Panc1 (cell line): ENCODE measurements around the gene DCANP1. TPM values are rescaled to one million over a fixed set of nuclear protein-coding genes. Genes with fewer than 3 reads are reported as not detected.

ENCODE experiments used
- ATAC-seq: fragments of 200-7000 bp; cut with Tn5 transposase; 2 replicates; pipeline ENCODE4 v1.9.1; 2020; ENCODE audit warnings: mild to moderate bottlenecking, moderate library complexity
- BruUV-seq: library from RNA; stranded (reverse); fragments of 400-500 nt; replicated peaks from 2 replicates; lab custom pipeline; 2021; lab: Mats Ljungman, UMichigan
- CTCF ChIA-PET: fragments of 300-600 bp; sonication (Branson Sonifier 250); formaldehyde crosslinking; loops from one replicate; lab custom pipeline; 2022; ENCODE audit warnings: antibody characterized with exemption; lab: Charles Lee
- POLR2A ChIA-PET: fragments of 300-600 bp; sonication (Branson Sonifier 250); formaldehyde crosslinking; loops from one replicate; lab custom pipeline; 2022; ENCODE audit warnings: antibody characterized with exemption; lab: Charles Lee
- DNase-seq: peaks from one replicate; pipeline ENCODE4 v3.0.0-alpha.2; 2010; ENCODE audit warnings: low read depth, low spot score
- H3K27ac ChIP-seq: 2 replicates; pipeline ENCODE4 v1.5.1; 2011; ENCODE audit warnings: mild to moderate bottlenecking, low read length, inconsistent platforms
- H3K27me3 ChIP-seq: fragments of 200-500 bp; sonication (Bioruptor generic); 2 replicates; pipeline ENCODE4 v1.6.0; 2014; ENCODE audit warnings: low read length, inconsistent platforms; ENCODE audit not compliant: control insufficient read depth, insufficient read depth
- H3K36me3 ChIP-seq: fragments of 200-500 bp; sonication (Bioruptor generic); 2 replicates; pipeline ENCODE4 v1.5.1; 2014; ENCODE audit warnings: inconsistent platforms, mild to moderate bottlenecking, low read length, moderate library complexity; ENCODE audit not compliant: control insufficient read depth, insufficient read depth
- H3K4me1 ChIP-seq: 2 replicates; pipeline ENCODE4 v1.5.1; 2011; ENCODE audit warnings: inconsistent platforms, mild to moderate bottlenecking, low read length, moderate library complexity; ENCODE audit not compliant: control insufficient read depth, insufficient read depth
- H3K4me3 ChIP-seq, 2 experiments: 2 replicates each; pipeline ENCODE4 v1.5.1; 2011 to 2012; ENCODE audit warnings: low read depth in 2 of 2, low read length in 2 of 2, mild to moderate bottlenecking in 2 of 2, inconsistent platforms in 1 of 2, moderate library complexity in 1 of 2
- H3K9me3 ChIP-seq: fragments of 200-500 bp; sonication (Bioruptor generic); 2 replicates; pipeline ENCODE4 v1.5.1; 2014; ENCODE audit warnings: low read depth, mild to moderate bottlenecking, inconsistent platforms, low read length, moderate library complexity; ENCODE audit not compliant: control insufficient read depth, insufficient read depth
- POLR2AphosphoS5 ChIP-seq: IDR thresholded peaks from 2 replicates; pipeline ENCODE4 v1.6.1; 2012; ENCODE audit warnings: mild to moderate bottlenecking, low read depth, low read length, moderate library complexity
- SIN3A ChIP-seq: IDR thresholded peaks from 2 replicates; pipeline ENCODE4 v1.6.1; 2012; ENCODE audit warnings: low read depth, mild to moderate bottlenecking, low read length, moderate library complexity, borderline replicate concordance; ENCODE audit not compliant: insufficient read depth
- TCF7L2 ChIP-seq: IDR thresholded peaks from 2 replicates; pipeline ENCODE4 v1.6.1; 2011; ENCODE audit warnings: mild to moderate bottlenecking, low read depth, low read length, inconsistent platforms
- in situ Hi-C: cut with HindIII; loops from 2 replicates; pipeline ENCODE4 v1.10.0; 2016; ENCODE audit warnings: low sequenced_read_pairs, low pct_unique_long_range_greater_than_20kb
- intact Hi-C: fragments of 100-400 bp; cut with micrococcal nuclease; formaldehyde crosslinking; loops from one replicate; pipeline ENCODE4 v1.10.0; 2022; ENCODE audit not compliant: unreplicated experiment
- total RNA-seq: library from RNA; stranded (reverse); gene quantifications from one replicate; pipeline ENCODE4 v1.2.1, GENCODE V29; 2021; ENCODE audit not compliant: unreplicated experiment
- TF ChIP-seq, protein P1 (sequence below), 2 experiments: IDR thresholded peaks; 2 replicates each; pipeline ENCODE4 v1.6.1; 2011 to 2012; ENCODE audit warnings: low read depth in 2 of 2, control low read depth in 1 of 2, low read length in 1 of 2, mild to moderate bottlenecking in 1 of 2, moderate library complexity in 1 of 2; ENCODE audit not compliant: insufficient read depth in 1 of 2
- TF ChIP-seq, protein P2 (sequence below): fragments of 450-650 bp; IDR thresholded peaks from 2 replicates; pipeline ENCODE4 v1.5.1; 2017; ENCODE audit warnings: mild to moderate bottlenecking

Gene DCANP1
- total RNA-seq, 1 experiment from 2014 or later: not detected

DNA sequence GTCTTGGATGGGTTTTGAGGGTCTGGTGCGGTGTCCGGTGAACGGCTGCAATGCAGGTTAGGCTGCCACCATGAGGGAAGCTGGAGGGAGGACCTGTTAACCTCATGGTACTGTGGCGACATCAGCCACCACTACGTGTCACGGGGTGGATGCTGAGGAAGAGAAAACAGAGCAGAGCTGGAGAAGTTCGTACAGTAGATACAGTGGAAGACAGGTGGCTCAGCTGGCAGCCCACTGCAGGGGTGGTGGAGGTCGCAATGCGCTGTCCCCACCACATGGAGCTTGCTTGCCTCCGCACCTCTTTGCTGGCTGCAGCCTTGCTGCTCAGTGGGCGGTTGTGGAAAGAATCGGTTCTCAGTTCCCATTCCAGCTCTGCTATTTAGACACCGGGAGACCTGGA, 2.8 kb downstream of the DCANP1 start:
- BruUV-seq: no TSS peak
- DNase-seq (no peak), ATAC-seq (no peak)
- in situ Hi-C loops (no loop called here), intact Hi-C loops (no loop called here)
- no peaks in the 10 kb centered on the region for H3K4me1 ChIP-seq
- H3K36me3 ChIP-seq: no peaks in the 10 kb centered on the region
- H3K27ac ChIP-seq: no peak overlapping the region
- TF ChIP-seq, protein P1, sequence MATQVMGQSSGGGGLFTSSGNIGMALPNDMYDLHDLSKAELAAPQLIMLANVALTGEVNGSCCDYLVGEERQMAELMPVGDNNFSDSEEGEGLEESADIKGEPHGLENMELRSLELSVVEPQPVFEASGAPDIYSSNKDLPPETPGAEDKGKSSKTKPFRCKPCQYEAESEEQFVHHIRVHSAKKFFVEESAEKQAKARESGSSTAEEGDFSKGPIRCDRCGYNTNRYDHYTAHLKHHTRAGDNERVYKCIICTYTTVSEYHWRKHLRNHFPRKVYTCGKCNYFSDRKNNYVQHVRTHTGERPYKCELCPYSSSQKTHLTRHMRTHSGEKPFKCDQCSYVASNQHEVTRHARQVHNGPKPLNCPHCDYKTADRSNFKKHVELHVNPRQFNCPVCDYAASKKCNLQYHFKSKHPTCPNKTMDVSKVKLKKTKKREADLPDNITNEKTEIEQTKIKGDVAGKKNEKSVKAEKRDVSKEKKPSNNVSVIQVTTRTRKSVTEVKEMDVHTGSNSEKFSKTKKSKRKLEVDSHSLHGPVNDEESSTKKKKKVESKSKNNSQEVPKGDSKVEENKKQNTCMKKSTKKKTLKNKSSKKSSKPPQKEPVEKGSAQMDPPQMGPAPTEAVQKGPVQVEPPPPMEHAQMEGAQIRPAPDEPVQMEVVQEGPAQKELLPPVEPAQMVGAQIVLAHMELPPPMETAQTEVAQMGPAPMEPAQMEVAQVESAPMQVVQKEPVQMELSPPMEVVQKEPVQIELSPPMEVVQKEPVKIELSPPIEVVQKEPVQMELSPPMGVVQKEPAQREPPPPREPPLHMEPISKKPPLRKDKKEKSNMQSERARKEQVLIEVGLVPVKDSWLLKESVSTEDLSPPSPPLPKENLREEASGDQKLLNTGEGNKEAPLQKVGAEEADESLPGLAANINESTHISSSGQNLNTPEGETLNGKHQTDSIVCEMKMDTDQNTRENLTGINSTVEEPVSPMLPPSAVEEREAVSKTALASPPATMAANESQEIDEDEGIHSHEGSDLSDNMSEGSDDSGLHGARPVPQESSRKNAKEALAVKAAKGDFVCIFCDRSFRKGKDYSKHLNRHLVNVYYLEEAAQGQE (IDR thresholded peaks at IDR 0.05; ENCODE audit: insufficient read depth in 1 of 2, low read depth in 2 of 2, low read length in 1 of 2): no peak
- no peak for TF ChIP-seq SIN3A
- TF ChIP-seq, protein P2, sequence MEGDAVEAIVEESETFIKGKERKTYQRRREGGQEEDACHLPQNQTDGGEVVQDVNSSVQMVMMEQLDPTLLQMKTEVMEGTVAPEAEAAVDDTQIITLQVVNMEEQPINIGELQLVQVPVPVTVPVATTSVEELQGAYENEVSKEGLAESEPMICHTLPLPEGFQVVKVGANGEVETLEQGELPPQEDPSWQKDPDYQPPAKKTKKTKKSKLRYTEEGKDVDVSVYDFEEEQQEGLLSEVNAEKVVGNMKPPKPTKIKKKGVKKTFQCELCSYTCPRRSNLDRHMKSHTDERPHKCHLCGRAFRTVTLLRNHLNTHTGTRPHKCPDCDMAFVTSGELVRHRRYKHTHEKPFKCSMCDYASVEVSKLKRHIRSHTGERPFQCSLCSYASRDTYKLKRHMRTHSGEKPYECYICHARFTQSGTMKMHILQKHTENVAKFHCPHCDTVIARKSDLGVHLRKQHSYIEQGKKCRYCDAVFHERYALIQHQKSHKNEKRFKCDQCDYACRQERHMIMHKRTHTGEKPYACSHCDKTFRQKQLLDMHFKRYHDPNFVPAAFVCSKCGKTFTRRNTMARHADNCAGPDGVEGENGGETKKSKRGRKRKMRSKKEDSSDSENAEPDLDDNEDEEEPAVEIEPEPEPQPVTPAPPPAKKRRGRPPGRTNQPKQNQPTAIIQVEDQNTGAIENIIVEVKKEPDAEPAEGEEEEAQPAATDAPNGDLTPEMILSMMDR: no peak
- no peak for TF ChIP-seq POLR2AphosphoS5
- no peak for TF ChIP-seq TCF7L2
- H3K9me3 ChIP-seq: no peaks in the 10 kb centered on the region
- no peak overlapping the region for H3K4me3 ChIP-seq
- peaks cover 2% of the 10 kb centered on the region; the same call in 1 of the 2 replicates for H3K27me3 ChIP-seq
- CTCF ChIA-PET: no interaction called here
- POLR2A ChIA-PET: no interaction called here

DNA sequence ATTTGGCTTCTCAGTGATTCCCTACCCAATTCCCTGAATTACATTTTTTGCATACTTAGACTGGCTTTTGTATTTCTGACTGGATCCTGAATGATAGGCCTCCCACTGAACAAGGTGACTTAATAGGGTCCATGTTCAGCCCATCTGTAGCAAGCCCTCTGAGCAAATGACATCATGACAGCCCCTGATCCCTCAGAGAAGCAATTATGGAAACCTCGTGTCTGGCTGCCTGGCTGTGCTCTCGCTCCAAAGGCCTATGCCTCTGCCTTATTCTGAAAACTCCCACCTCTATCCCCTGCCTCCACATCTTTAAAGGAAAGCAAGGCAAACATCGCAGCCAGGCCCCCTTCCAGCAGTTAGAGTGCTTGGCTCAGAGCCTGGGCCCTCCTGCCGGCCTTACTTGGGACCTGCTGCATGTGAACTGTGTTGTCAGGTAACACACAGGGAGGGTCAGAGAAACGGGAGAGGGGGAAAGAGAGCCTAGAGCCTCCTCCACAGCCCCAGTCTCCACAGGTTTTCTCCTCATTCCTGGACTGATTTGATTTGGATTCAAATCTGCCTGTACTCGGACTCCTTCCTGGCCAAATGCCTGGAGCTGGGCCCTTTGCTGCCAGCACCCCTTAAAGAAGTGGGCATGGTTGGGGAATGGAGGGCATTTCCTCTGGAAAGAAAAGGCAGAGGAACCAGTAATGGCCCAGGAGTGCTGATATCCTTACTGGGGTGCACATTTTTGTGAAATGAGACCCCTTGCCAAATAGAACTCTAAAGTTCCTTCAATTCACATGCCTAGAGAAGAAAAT, 3.8 kb downstream of the DCANP1 start:
- TF ChIP-seq TCF7L2: no peak
- TF ChIP-seq, protein P1 (IDR thresholded peaks at IDR 0.05; ENCODE audit: insufficient read depth in 1 of 2, low read depth in 2 of 2, low read length in 1 of 2): no peak
- TF ChIP-seq, protein P2: no peak
- no peak for TF ChIP-seq SIN3A
- no peak for TF ChIP-seq POLR2AphosphoS5
- CTCF ChIA-PET: no interaction called here
- POLR2A ChIA-PET: no interaction called here
- Histone ChIP-seq H3K27ac (no peak overlapping the region), H3K36me3 (no peaks in the 10 kb centered on the region), H3K27me3 (no peaks in the 10 kb centered on the region), H3K9me3 (no peaks in the 10 kb centered on the region), H3K4me1 (no peaks in the 10 kb centered on the region), H3K4me3 (no peak overlapping the region)
- ATAC-seq (no peak), DNase-seq (no peak)
- BruUV-seq: no TSS peak
- intact Hi-C loops (no loop called here), in situ Hi-C loops (no loop called here)
